Measurements from ENCODE around the gene CATSPERD.

The CATSPERD gene

GRCh38 chr19:5787409-5788182 is 67.2 kb downstream of the CATSPERD start:
- DNase-seq = no peak

- DNase-seq = no peak
Measured at GRCh38 chr19:5788422-5788821, 68.0 kb downstream of the CATSPERD start.

GRCh38 chr19:5789351-5789761 is 68.9 kb downstream of the CATSPERD start:
- DNase-seq = no peak

- DNase-seq = no peak
Measured at GRCh38 chr19:5789886-5790558, 69.6 kb downstream of the CATSPERD start.

- peak; percentile 93 to 95 for DNase-seq
Measured at GRCh38 chr19:5790559-5791520, 70.4 kb downstream of the CATSPERD start, which contains the start of gene DUS3L. TSS of gene DUS3L (minus strand) at chr19:5791163. CDS start at chr19:5791141, 22 bp downstream.

GRCh38 chr19:5792224-5792623 is 71.8 kb downstream of the CATSPERD start:
- no peak for DNase-seq

GRCh38 chr19:5793188-5793587 is 72.8 kb downstream of the CATSPERD start:
- no peak for DNase-seq

GRCh38 chr19:5795382-5795919 is 75.0 kb downstream of the CATSPERD start:
- no peak for DNase-seq

GRCh38 chr19:5798244-5798643 is 77.8 kb downstream of the CATSPERD start:
- DNase-seq = no peak

- no peak for DNase-seq
Measured at GRCh38 chr19:5799247-5800241, 79.1 kb downstream of the CATSPERD start.

- no peak for DNase-seq
Measured at GRCh38 chr19:5800361-5801270, 80.2 kb downstream of the CATSPERD start.

- no peak for DNase-seq
Measured at GRCh38 chr19:5801796-5802619, 81.6 kb downstream of the CATSPERD start.

GRCh38 chr19:5803441-5803751 is 83.0 kb downstream of the CATSPERD start:
- no peak for DNase-seq

GRCh38 chr19:5803752-5804515 is 83.5 kb downstream of the CATSPERD start:
- peak in 1 of 2 donors; percentile 44 for DNase-seq

- DNase-seq = no peak
Measured at GRCh38 chr19:5804516-5805461, 84.4 kb downstream of the CATSPERD start, which contains the start of gene NRTN. TSS of gene NRTN (plus strand) at chr19:5805067. CDS start at chr19:5824166, 19,099 bp downstream.

- DNase-seq = no peak
Measured at GRCh38 chr19:5805462-5806132, 85.2 kb downstream of the CATSPERD start.

- DNase-seq = no peak
Measured at GRCh38 chr19:5806133-5806489, 85.7 kb downstream of the CATSPERD start.

Measured in hippocampal formation (tissue), 2 donors.